ENCODE measurements around the gene SBSN.

Gene SBSN

GRCh38 chr19:35488677-35489076, 39.4 kb downstream of the SBSN start:
- H3K9ac ChIP-seq (ENCODE audit: low read depth, low read length, poor library complexity, severe bottlenecking): no peak overlapping the region
- no peak for TF ChIP-seq CTCF (conservative IDR thresholded peaks at IDR 0.05; ENCODE audit: low read length)
- H3K79me2 ChIP-seq (ENCODE audit: insufficient read depth, low read length): no peaks in the 10 kb centered on the region
- no peaks in the 10 kb centered on the region for H3K9me3 ChIP-seq (ENCODE audit: insufficient read depth, low read depth, low read length)
- H3F3A ChIP-seq (ENCODE audit: low read depth): no peaks in the 10 kb centered on the region
- no peak overlapping the region for H3K4me3 ChIP-seq (ENCODE audit: low read length, poor library complexity, severe bottlenecking)
- H3K27me3 ChIP-seq (ENCODE audit: insufficient read depth, low read length, poor library complexity, severe bottlenecking): no peaks in the 10 kb centered on the region
- no peak overlapping the region for H3K4me2 ChIP-seq (ENCODE audit: low read depth, low read length, poor library complexity, severe bottlenecking)
- peaks cover 5% of the 10 kb centered on the region for H3K4me1 ChIP-seq (ENCODE audit: insufficient read depth, low read length, poor library complexity, severe bottlenecking)
- no peak overlapping the region for H2AFZ ChIP-seq (ENCODE audit: low read length)
- H4K20me1 ChIP-seq (ENCODE audit: insufficient read depth, low read length, poor library complexity, severe bottlenecking): no peaks in the 10 kb centered on the region
- no peaks in the 10 kb centered on the region for H3K36me3 ChIP-seq (ENCODE audit: insufficient read depth, low read length)
- H3K9me2 ChIP-seq (replicated peaks; ENCODE audit: low read depth, low read length): no peaks in the 10 kb centered on the region

DNA sequence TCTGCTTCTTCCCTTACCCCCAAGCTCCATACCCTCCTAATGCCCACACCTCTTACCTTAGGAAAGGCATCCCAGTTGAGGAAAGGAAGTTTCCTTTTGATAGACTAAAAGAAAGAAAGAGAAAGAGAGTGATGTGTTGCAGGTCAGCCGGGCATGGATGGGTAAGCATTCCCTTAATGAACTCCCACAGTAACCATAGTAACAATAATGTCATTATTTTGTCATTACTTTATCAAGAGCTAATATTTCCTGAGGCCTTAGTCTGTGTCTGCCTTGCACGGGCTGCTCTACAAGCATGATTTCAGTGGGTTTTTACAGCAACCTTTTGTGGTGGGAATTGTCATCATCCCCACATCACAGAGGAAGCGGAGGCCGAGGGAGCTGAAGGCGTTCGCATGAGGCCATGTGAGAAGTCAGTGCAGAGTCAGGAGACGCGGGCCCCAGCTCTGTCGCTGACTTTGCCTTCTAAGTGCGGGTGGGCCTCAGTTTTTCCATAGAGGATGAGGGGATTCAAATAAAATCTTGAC, 40.4 kb downstream of the SBSN start:
- H3K4me2 ChIP-seq (ENCODE audit: low read depth, low read length, poor library complexity, severe bottlenecking): no peak overlapping the region

GRCh38 chr19:35486268-35486708, 41.8 kb downstream of the SBSN start:
- H3F3A ChIP-seq (ENCODE audit: low read depth): no peaks in the 10 kb centered on the region
- H3K4me3 ChIP-seq (ENCODE audit: low read length, poor library complexity, severe bottlenecking): no peak overlapping the region
- H3K79me2 ChIP-seq (ENCODE audit: insufficient read depth, low read length): no peaks in the 10 kb centered on the region
- H2AFZ ChIP-seq (ENCODE audit: low read length): no peak overlapping the region
- H3K4me2 ChIP-seq (ENCODE audit: low read depth, low read length, poor library complexity, severe bottlenecking): no peak overlapping the region
- TF ChIP-seq CTCF (conservative IDR thresholded peaks at IDR 0.05; ENCODE audit: low read length) (no peak), EZH2phosphoT487 (IDR thresholded peaks at IDR 0.05; ENCODE audit: borderline replicate concordance) (no peak)
- no peaks in the 10 kb centered on the region for H3K9me3 ChIP-seq (ENCODE audit: insufficient read depth, low read depth, low read length)
- no peaks in the 10 kb centered on the region for H3K9me2 ChIP-seq (replicated peaks; ENCODE audit: low read depth, low read length)
- no peaks in the 10 kb centered on the region for H4K20me1 ChIP-seq (ENCODE audit: insufficient read depth, low read length, poor library complexity, severe bottlenecking)
- H3K9ac ChIP-seq (ENCODE audit: low read depth, low read length, poor library complexity, severe bottlenecking): no peak overlapping the region
- H3K27me3 ChIP-seq (ENCODE audit: insufficient read depth, low read length, poor library complexity, severe bottlenecking): no peaks in the 10 kb centered on the region
- H3K36me3 ChIP-seq (ENCODE audit: insufficient read depth, low read length): no peaks in the 10 kb centered on the region
- H3K4me1 ChIP-seq (ENCODE audit: insufficient read depth, low read length, poor library complexity, severe bottlenecking): peaks cover 5% of the 10 kb centered on the region

More for the DNA sequence above, 40.4 kb downstream of the SBSN start:
- Histone ChIP-seq H3K79me2 (ENCODE audit: insufficient read depth, low read length) (no peaks in the 10 kb centered on the region), H3K4me1 (ENCODE audit: insufficient read depth, low read length, poor library complexity, severe bottlenecking) (peaks cover 5% of the 10 kb centered on the region), H3K27me3 (ENCODE audit: insufficient read depth, low read length, poor library complexity, severe bottlenecking) (no peaks in the 10 kb centered on the region), H3K36me3 (ENCODE audit: insufficient read depth, low read length) (no peaks in the 10 kb centered on the region), H3K9me3 (ENCODE audit: insufficient read depth, low read depth, low read length) (no peaks in the 10 kb centered on the region), H3K9me2 (replicated peaks; ENCODE audit: low read depth, low read length) (no peaks in the 10 kb centered on the region), H3K4me3 (ENCODE audit: low read length, poor library complexity, severe bottlenecking) (no peak overlapping the region), H2AFZ (ENCODE audit: low read length) (no peak overlapping the region), H3F3A (ENCODE audit: low read depth) (no peaks in the 10 kb centered on the region), H3K9ac (ENCODE audit: low read depth, low read length, poor library complexity, severe bottlenecking) (no peak overlapping the region), H4K20me1 (ENCODE audit: insufficient read depth, low read length, poor library complexity, severe bottlenecking) (no peaks in the 10 kb centered on the region)
- no peak for TF ChIP-seq CTCF (conservative IDR thresholded peaks at IDR 0.05; ENCODE audit: low read length)
- no peak for TF ChIP-seq EZH2phosphoT487 (IDR thresholded peaks at IDR 0.05; ENCODE audit: borderline replicate concordance)

Measured in Loucy (cell line).